ENCODE data around the gene MAML3.

DNA sequence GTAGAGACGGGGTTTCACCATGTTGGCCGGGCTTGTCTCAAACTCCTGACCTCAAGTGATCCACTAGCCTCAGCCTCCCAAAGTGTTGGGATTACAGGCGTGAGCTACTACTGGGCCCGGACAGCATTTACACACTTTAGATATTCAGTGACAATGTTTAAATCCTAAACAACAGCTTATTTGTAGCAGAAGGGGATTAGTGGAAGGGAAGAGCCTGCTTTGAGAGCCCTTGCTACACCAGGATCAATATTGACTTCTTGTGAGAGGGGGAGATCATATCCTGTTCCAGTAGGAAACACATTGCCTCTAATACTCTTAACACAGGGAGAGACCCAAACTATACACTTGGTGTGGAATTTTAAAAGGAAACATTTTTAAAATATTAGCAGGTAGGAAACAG is 481.3 kb downstream of the MAML3 start:
- TF ChIP-seq POLR2A (IDR thresholded peaks at IDR 0.05; ENCODE audit: low read depth, low read length): no peak
- no peak for TF ChIP-seq POLR2AphosphoS5 (IDR thresholded peaks at IDR 0.05; ENCODE audit: low read depth, low read length)
- no peak for TF ChIP-seq SPI1 (IDR thresholded peaks at IDR 0.05; ENCODE audit: low read depth, low read length)
- no peak for TF ChIP-seq TAF1 (IDR thresholded peaks at IDR 0.05; ENCODE audit: low read depth, low read length)

All from GM12891 (cell line).